ENCODE measurements around the gene NSUN4.

DNA sequence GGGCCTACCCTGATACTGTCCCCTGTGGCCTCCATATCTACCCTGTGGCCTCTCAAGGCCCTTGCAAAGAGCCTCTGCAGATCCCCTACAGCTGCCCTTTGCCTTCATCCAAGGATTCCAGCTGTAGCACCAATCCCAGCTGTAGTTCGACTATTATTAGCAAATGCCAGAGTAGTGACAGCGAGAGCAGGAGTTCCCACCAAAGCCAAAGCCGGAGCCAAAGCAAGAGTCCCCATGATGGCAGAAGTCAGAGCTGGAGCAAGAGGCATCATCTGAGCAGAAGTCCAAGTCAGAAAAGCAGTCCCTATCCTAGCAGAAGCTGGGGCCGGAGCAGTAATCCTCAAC is 2.7 kb downstream of the NSUN4 start:
- TF ChIP-seq, protein P1, sequence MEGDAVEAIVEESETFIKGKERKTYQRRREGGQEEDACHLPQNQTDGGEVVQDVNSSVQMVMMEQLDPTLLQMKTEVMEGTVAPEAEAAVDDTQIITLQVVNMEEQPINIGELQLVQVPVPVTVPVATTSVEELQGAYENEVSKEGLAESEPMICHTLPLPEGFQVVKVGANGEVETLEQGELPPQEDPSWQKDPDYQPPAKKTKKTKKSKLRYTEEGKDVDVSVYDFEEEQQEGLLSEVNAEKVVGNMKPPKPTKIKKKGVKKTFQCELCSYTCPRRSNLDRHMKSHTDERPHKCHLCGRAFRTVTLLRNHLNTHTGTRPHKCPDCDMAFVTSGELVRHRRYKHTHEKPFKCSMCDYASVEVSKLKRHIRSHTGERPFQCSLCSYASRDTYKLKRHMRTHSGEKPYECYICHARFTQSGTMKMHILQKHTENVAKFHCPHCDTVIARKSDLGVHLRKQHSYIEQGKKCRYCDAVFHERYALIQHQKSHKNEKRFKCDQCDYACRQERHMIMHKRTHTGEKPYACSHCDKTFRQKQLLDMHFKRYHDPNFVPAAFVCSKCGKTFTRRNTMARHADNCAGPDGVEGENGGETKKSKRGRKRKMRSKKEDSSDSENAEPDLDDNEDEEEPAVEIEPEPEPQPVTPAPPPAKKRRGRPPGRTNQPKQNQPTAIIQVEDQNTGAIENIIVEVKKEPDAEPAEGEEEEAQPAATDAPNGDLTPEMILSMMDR (IDR thresholded peaks at IDR 0.05 in 8 of 11, conservative IDR thresholded peaks at IDR 0.05 in 3 of 11): no peak
- no peak for TF ChIP-seq POLR2A (IDR thresholded peaks at IDR 0.05)

All from spleen (tissue), 7 donors.